Right forelimb (tissue), 1 donor: ENCODE data around the gene BRIP1.

Experiments used
- DNase-seq: peaks from one replicate; pipeline ENCODE4 v3.0.0-alpha.2; 2018

The BRIP1 gene

DNA sequence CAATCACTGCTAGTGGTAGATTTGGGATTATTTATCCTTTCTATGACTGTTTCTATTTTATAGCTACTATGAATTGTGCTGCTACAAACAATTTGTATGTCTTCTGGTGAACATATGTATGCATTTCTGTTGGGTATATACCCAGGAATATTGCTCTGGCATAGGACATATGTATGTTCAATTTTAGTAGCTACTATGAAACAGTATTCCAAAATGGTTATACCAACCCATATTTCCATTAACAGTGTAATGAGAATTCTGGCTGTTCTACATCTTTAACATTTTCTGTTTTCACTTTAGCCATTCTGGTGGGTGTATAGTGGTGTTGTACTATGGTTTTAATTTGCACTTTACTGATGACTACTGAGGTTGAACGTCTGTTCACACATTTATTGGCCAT lies 214.7 kb downstream of the BRIP1 start:
- no peak for DNase-seq

DNA sequence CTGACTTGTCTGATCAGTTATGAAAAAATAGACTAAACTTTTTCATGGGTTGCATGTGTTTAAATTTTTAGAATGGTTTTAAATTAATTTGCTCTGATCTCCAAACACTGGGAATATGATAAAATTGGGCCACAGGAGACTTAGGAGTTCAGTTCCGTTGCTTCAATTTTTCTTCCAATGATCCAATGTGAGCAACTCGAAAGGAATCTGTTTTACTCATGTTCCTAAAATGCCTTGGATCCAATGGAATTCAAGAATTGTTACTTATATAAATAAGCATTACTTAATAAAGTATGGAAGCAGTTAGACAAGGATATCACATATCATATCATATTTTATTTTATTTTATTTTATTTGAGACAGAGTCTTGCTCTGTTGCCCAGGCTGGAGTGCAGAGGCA lies 216.3 kb downstream of the BRIP1 start:
- no peak for DNase-seq

GRCh38 chr17:61646482-61646881 lies 216.8 kb downstream of the BRIP1 start:
- DNase-seq: no peak

GRCh38 chr17:61645920-61646319 lies 217.4 kb downstream of the BRIP1 start:
- DNase-seq: no peak

- DNase-seq: no peak
Measured at GRCh38 chr17:61644800-61645774, 218.2 kb downstream of the BRIP1 start.

GRCh38 chr17:61642768-61643167 lies 220.6 kb downstream of the BRIP1 start:
- DNase-seq: no peak

DNA sequence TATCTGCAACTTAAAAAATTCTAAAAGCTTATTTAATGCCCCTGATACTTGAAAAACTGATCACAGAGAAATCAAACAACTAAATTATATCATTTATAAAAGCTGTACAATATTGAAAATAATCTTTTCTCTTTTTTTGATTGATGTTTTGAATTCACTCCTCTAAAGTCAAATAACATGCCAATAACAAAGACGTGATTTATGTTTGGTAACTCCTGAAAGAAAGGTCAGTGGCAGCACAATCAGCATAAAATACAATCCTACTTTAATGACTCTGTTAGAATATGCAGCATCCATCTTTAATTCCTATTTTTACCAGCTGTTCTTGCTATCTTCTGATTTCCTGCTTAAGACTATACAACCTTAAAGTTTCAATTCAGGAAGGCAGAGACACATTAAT lies 221.6 kb downstream of the BRIP1 start:
- DNase-seq: no peak

- no peak for DNase-seq
Measured at GRCh38 chr17:61641084-61641483, 222.2 kb downstream of the BRIP1 start.

DNA sequence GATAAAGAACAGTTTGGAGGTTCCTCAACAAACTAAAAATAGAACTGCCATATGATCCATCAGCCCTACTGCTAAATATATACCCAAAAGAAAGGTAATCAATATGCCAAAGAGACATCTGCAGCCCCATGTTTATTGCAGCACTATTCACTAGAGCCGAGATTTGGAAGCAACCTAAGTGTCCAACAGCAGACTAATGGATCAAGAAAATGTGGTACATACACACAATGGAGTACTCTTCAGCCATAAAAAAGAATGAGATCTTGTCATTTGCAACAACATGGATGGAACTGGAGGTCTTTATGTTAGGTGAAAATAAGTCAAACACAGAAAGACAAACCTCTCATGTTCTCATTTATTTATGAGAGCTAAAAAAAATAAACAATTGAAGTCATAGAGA lies 223.5 kb downstream of the BRIP1 start:
- no peak for DNase-seq

DNA sequence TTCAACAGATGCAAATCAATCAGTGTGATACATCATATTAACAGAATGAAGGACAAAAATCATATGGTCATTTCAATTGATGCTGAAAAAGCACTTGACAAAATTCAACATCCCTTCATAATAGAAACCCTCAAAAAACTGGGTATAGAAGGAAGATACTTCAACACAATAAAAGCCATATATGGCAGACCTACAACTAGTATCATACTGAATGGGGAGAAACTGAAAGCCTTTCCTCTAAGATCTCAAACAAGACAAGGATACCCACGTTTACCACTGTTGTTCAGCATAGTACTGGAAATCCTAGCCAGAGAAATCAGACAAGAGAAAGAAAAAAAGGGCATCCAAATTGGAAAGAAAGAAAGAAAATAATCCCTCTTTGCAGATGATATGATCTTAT lies 225.2 kb downstream of the BRIP1 start:
- DNase-seq: no peak

GRCh38 chr17:61635913-61636432 lies 227.4 kb downstream of the BRIP1 start:
- peak; percentile 45 for DNase-seq

DNA sequence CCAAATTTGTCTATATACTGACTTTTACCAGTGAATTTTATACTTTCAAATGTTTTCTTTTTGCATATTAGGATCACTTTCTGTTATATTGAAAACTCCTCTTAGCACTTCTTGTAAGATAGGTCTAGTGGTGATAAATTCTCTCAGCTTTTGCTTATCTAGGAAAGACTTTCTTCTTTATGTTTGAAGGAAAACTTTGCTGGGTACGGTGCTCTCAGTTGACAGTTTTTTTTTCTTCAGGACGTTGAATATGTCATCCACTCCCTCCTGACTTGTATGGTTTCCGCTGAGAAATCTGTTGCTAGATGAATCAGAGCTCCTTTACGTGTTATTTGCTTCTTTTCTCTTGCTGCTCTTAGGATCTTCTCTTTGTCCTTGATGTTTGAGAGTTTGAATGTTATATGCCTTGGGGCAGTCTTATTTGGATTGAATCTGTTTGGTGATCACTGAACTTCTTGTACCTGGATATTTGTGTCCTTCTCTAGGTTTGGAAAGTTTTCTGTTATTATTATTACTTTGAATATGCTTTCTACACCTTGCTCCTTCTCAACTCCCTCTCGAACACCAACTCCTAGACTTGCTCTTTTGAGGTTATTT lies 228.3 kb downstream of the BRIP1 start:
- no peak for DNase-seq

- DNase-seq: no peak
Measured at GRCh38 chr17:61634011-61634539, 229.3 kb downstream of the BRIP1 start.

DNA sequence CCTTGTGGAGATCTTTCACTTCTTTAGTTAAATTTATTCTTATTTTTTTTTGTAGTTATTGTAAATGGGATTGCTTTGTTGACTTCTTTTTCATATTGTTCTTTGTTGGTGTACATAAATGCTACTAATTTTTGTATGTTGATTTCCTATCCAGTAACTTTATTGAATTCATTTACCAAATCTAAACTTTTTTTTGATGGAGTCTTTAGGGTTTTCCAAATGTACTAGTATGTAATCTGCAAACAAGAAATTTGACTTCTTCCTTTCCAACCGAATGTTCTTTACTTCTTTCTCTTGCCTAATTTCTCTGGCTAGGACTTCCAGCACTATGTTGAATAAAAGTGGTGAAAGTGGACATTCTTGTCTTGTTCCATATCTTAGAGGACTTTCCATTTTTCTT lies 230.5 kb downstream of the BRIP1 start:
- no peak for DNase-seq

- DNase-seq: no peak
Measured at GRCh38 chr17:61631800-61632199, 231.5 kb downstream of the BRIP1 start.
